ENCODE results near the gene ARID3A. TPM values are rescaled to one million over a fixed set of nuclear protein-coding genes. Genes with fewer than 3 reads are reported as not detected.

ARID3A gene
- 12.2 and 14.5 TPM in 2 replicates for total RNA-seq

DNA sequence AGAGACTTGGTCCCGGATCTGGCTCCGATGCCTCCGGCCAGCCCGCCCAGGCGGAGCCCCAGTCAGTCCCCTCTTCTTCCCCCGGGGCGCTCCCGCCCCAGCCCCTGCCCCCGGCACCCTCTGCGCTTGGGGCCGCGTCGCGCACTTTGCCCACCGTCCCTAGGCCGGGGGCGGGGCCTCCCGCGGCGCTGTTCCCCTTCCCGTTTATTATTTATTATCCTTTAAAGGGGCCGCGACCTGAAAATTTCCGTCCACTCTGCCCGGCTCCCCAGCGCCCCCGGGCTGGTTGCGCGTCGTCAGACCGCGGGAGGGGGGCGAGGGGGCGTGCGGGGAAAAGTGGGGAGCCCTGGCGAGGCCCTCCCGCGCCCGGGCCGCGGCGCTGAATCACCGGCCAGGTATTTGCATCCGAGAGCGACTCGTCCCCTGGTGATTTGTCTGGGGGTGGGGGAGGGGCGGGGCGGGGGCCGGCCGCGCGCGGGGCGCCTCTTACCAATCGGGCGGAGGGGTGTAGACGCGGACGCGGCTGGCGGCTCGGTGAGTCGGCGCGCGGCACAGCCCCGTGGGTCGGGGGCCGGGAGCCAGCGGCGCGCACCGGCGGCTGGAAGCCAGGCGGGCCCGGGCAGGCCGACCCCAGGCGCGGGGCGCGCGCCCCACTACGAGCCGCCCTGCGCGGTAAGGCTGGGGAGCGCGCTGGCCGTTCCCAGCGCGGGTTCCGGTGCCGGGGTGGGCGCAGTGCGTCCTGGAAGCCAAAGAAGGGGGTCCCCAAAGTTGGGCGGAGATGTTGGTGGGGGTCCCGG is at the start of gene ARID3A:
TSS of gene ARID3A (plus strand) at position 510 of the 797 bp plus-strand sequence. CDS start 3,494 bp downstream, outside the sequence.

DNA sequence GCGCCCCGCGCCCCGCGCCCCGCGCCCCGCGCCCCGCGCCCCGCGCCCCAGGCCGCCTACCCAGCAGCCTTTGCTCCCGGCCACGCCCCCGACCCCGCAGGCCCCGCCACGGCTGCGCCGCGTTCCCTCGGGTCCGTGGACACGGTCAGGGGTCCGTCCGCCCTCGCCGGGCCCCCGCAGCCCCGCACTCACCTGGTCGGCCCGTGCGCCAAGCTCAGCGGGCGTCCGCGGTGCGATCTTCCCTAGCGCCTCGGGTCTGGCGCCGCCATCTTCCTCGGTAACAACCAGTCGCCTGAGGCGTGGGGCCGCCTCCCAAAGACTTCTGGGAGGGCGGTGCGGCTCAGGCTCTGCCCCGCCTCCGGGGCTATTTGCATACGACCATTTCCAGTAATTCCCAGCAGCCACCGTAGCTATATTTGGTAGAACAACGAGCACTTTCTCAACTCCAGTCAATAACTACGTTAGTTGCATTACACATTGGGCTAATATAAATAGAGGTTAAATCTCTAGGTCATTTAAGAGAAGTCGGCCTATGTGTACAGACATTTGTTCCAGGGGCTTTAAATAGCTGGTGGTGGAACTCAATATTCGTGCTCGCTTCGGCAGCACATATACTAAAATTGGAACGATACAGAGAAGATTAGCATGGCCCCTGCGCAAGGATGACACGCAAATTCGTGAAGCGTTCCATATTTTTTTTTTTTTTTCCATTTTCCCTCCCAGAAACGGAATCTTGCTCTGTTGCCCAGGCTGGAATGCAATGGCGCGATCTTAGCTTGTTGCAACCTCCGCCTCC is 32.7 kb upstream of the ARID3A start, which contains the start of the genes MED16 and RNU6-9:
TSS of gene MED16 (minus strand) at position 294 of the 796 bp plus-strand sequence. CDS start 2,056 bp downstream, outside the sequence.
TSS of gene RNU6-9 (plus strand) at position 591 of the 796 bp plus-strand sequence.

GRCh38 chr19:913080-913748 is 12.6 kb upstream of the ARID3A start, which contains the start of gene R3HDM4:
TSS of gene R3HDM4 (minus strand) at chr19:913219. CDS start at chr19:913157, 62 bp downstream.

GRCh38 chr19:917323-918151 is 8.3 kb upstream of the ARID3A start, which contains the start of gene KISS1R:
TSS of gene KISS1R (plus strand) at chr19:917333. CDS start at chr19:917503, 170 bp downstream.

DNA sequence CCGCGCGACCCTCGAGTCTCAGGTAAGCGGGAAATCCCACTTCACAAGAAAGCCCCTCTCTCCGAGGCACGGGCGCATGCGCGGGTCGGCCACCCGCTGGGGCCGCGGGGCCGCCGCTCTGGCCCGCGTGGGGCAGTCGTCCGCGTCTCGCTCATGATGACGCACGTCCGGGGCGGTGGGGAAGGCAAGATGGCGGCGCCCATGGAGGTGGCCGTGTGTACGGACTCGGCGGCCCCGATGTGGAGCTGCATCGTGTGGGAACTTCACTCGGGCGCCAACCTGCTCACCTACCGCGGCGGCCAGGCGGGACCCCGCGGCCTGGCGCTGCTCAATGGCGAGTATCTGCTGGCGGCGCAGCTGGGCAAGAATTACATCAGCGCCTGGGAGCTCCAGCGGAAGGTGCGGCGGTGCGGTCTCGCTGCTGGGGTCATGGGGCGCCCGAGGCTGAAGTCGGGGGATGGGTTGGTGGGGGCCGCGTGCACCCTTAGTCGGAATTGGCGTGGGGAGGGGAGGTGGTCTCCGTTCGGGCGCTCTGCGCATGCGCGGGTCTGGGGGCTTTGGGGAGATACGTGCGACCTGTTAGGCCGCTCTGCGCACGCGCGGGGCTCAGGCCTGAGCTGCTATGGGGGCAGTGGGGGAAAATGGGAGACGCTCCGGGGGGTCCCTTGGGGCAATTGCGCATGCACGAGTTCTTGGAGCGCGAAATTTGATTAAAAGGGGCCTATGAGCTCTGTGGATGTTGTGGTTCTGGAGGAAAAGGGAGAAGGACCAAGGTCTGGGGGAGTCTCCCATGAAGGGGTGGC is 58.5 kb downstream of the ARID3A start, which contains the start of gene WDR18:
TSS of gene WDR18 (plus strand) at position 181 of the 803 bp plus-strand sequence. CDS start at position 190, 9 bp downstream.

DNA sequence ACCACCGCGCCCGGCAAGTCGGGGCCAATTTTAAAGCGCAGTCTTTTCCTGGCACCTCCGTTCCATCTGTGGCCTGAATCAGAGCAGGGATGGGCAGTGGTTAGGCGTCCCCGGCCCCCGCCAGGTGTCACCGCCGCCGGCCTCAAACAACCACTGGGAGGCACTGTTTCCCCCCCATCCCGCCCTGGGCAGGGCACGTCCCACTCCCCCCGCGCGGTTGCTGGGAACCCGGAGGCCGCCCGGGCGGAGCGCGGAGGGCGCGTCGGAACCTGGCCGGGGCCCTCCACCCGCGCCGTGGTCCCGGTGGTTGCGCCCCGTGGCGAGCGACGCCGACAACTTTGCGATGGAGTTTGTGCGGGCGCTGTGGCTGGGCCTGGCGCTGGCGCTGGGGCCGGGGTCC is 74.3 kb downstream of the ARID3A start, which contains the start of gene GRIN3B:
TSS of gene GRIN3B (plus strand) at position 325 of the 400 bp plus-strand sequence. CDS start at position 344, 19 bp downstream.

GRCh38 chr19:1020868-1021425 is 95.1 kb downstream of the ARID3A start, which contains the start of gene TMEM259:
TSS of gene TMEM259 (minus strand) at chr19:1021123. CDS start at chr19:1020996, 127 bp downstream.

Other genes starting within 250 kb of the ARID3A start
- 118 and 238 TPM in 2 replicates for gene FSTL3, start 249.6 kb upstream of the ARID3A start, total RNA-seq
- 1.9 TPM in 1 of 2 replicates, not detected in the other for gene PRSS57, start 230.6 kb upstream of the ARID3A start, total RNA-seq
- gene PALM, start 217.1 kb upstream of the ARID3A start, total RNA-seq, result 15.9 and 83.0 TPM in 2 replicates
- gene MISP, start 174.9 kb upstream of the ARID3A start, total RNA-seq, result 3.2 TPM in 2 replicates
- 297 and 323 TPM in 2 replicates for gene PTBP1, start 128.6 kb upstream of the ARID3A start, total RNA-seq
- 1.7 and 102 TPM in 2 replicates for gene PLPPR3, start 104.1 kb upstream of the ARID3A start, total RNA-seq
- gene AZU1, start 98.2 kb upstream of the ARID3A start, total RNA-seq, result 2.5 TPM in 1 of 2 replicates, not detected in the other
- gene PRTN3, start 85.0 kb upstream of the ARID3A start, total RNA-seq, result 2.6 TPM in 1 of 2 replicates, not detected in the other
- gene ELANE, start 73.7 kb upstream of the ARID3A start, total RNA-seq, result 15.0 TPM in 1 of 2 replicates, not detected in the other
- 0.91 and 262 TPM in 2 replicates for gene CFD, start 66.4 kb upstream of the ARID3A start, total RNA-seq
- gene MED16, start 32.8 kb upstream of the ARID3A start, total RNA-seq, result 45.9 and 54.3 TPM in 2 replicates
- not detected in 2 replicates for gene RNU6-9, start 32.6 kb upstream of the ARID3A start, total RNA-seq
- gene R3HDM4, start 12.8 kb upstream of the ARID3A start, total RNA-seq, result 51.7 and 56.2 TPM in 2 replicates
- gene KISS1R, start 8.7 kb upstream of the ARID3A start, total RNA-seq, result 0.39 TPM in 1 of 2 replicates, not detected in the other
- gene WDR18, start 58.3 kb downstream of the ARID3A start, total RNA-seq, result 49.1 and 54.8 TPM in 2 replicates
- 1.6 and 2.0 TPM in 2 replicates for gene GRIN3B, start 74.4 kb downstream of the ARID3A start, total RNA-seq
- gene TMEM259, start 95.1 kb downstream of the ARID3A start, total RNA-seq, result 126 and 158 TPM in 2 replicates
- gene RNU6-2, start 95.5 kb downstream of the ARID3A start, total RNA-seq, result not detected in 2 replicates
- 265 and 382 TPM in 2 replicates for gene CNN2, start 100.6 kb downstream of the ARID3A start, total RNA-seq
- gene ABCA7, start 114.1 kb downstream of the ARID3A start, total RNA-seq, result 1.9 and 3.3 TPM in 2 replicates
- 3.4 and 4.5 TPM in 2 replicates for gene ARHGAP45, start 141.1 kb downstream of the ARID3A start, total RNA-seq
- 207 and 220 TPM in 2 replicates for gene POLR2E, start 169.3 kb downstream of the ARID3A start, total RNA-seq
- gene GPX4, start 178.0 kb downstream of the ARID3A start, total RNA-seq, result 357 and 567 TPM in 2 replicates
- gene SBNO2, start 248.2 kb downstream of the ARID3A start, total RNA-seq, result 33.7 and 63.0 TPM in 2 replicates